NCI-H526 treated with DMSO at 0.1 percent for 48 hours (cell line): Measurements from ENCODE around the gene PER2.

ENCODE experiments used
- DNase-seq: peaks from one replicate; lab custom pipeline; 2025; lab: John Stamatoyannopoulos, UW

The PER2 gene

GRCh38 chr2:238263204-238264071, 25.0 kb downstream of the PER2 start:
- DNase-seq, result peak; percentile 80

GRCh38 chr2:238262496-238263122, 25.8 kb downstream of the PER2 start:
- DNase-seq, result no peak

GRCh38 chr2:238261718-238262375, 26.6 kb downstream of the PER2 start:
- DNase-seq, result no peak

- DNase-seq, result no peak
These were observed 27.5 kb downstream of the PER2 start for GRCh38 chr2:238260883-238261282.

DNA sequence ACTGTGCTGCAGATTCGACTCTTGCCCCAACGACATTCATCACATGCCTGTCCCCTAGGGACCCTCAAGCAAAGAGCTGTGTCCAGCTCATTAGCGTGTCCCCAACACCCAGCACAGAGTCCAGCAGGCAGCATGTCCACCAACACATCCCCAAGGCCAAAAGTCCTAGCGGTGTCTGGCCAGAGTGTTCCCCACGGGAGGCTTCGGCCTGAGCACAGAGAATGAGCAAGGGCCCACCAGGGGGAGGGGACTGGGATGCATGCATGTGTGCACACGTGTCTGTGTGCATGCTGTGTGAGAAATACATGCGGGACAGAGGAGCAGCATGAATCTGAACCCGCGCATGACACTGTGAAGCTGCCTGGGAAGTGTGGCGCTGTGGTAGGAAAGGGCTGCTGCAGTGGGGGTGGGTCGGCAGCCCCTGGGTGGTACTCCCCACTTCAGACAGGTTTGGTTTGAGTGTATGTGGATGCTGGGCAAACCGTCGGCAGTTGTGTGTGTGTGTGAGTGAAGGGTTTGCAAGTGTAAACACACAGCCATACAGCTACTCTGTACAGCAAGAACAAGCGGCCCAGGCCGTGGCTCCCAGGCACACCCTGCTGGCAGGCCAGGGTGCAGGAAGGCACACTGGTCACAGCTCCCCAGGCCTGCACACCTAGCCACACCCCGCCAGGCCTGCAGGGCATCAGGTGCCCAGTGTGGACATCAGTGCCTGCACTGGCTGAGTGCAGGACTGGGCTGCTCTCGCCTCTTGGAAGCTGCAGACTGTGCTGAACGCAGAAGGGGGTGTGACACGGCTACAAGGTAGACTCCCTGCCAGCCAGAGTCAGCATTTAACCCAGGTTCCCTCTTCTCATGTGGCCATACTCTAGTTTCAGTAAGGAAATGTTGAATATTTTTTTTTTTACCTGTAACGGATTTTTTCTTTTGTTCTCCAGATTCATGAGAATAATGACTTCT, 29.1 kb downstream of the PER2 start:
- no peak for DNase-seq

- DNase-seq, result no peak
These were observed 30.4 kb downstream of the PER2 start for GRCh38 chr2:238257786-238258700.

GRCh38 chr2:238256594-238257104, 31.8 kb downstream of the PER2 start:
- peak; percentile 91 for DNase-seq

- no peak for DNase-seq
These were observed 32.3 kb downstream of the PER2 start for GRCh38 chr2:238256111-238256510.

DNA sequence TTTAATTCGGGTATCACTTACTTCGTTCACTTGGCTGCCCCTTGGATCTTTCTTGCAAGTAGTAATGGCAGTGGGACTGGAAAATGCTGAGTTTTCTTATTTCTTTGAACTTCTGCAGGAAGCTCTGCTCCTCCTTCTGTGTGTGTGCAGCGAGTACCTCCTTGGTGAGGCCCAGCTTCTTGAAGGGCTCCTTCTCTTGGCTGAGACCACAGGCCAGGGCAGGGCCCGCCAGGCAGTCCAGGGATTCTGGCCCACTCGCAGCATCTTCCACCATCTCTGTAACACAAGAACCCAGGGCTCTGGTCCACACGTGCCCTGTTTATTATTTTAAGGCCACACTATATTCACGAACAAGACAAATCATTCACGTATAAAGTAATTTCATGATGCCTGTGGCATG, 32.8 kb downstream of the PER2 start:
- no peak for DNase-seq

GRCh38 chr2:238255151-238255551, 33.3 kb downstream of the PER2 start:
- DNase-seq, result no peak

DNA sequence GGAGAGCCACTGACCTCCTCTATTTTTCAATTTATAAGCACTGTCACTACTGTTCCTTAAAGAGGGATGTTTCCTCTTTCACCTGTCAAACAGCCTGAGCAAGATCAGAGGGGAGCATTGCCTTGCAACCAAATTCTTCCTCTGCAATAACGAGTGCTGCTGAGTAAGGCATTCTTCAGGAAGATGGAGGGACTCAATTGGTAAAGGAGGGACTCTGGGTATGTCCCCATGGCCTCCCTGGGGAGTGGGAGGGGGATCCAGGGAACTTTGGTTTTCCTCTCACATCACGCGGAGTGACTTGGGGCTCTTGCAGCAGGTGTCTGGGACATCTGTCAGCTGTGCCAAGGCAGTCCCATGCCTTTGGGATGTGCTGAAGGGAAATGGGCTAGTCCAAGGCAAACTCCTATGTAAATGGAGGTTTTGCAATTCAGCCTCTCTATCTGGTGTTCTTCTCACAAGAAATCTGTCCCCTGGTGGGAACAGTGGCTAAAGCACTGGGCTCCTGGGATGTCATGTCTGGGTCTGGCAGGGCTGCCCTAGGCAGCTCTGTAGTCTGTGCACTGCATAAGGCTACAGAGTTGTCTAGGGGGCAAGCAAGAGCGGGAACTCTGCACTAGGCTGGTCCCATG, 34.2 kb downstream of the PER2 start:
- DNase-seq, result no peak

DNA sequence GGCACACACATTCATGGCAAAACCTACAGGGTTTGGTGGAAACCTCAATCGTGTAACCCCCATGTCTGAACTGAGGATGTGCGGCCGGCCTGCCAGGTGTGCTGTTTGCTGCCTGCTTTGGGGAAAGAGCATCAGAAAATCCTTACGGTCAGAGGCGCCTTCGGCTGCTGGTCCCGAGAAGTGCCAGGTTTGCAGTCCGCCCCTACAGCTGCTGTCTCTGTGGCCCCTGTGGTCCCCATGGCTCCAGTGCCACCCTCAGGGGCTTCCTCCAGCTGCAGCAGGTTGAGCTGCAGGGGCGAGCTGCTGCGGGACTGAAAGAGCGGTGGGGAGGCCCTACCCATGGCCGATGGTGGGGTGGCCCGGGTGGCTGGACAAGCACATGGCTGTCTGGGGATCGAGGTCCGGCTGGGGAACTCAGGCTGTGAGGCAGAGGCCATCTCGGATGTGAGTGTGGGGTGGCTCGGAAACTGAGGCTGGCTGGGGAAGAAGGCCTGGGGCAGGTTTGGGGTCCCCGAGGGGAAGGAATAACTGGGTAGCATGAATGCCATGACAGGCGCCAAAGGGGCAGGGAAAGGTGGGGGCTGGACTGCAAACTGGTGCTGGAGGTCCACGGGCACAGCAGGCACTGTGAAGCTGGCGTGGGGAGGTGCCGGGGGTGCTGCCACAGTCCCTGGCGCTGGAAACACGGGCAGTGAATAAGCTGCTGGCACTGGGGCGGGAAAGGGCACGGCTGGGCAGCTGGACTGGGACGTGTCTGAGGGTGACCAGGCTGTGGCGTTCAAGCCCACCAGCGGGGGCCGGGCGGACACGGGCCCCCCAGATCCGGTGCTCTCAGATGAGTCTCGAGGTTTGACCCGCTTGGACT, 35.4 kb downstream of the PER2 start:
- DNase-seq, result no peak

DNA sequence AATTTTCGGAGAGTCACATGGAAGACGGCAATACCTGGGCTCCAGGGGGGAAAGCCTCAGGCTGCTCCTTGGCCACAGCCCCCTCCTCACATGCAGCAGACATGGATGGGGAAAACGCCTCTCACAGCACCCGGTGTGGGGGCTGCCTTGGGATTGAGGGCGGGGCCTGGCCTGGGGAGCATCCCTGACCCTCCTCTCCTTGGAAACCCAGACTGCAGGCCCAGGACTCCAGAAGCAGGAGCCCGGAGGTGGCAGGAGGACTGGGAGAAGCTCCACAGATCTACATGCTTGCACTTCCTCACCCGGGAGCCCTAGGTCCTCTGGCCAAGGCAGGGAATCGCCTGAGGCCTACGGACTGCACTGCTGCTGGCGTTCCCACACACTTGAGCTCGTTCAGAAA, 36.4 kb downstream of the PER2 start:
- no peak for DNase-seq

GRCh38 chr2:238251331-238251730, 37.1 kb downstream of the PER2 start:
- DNase-seq, result no peak

DNA sequence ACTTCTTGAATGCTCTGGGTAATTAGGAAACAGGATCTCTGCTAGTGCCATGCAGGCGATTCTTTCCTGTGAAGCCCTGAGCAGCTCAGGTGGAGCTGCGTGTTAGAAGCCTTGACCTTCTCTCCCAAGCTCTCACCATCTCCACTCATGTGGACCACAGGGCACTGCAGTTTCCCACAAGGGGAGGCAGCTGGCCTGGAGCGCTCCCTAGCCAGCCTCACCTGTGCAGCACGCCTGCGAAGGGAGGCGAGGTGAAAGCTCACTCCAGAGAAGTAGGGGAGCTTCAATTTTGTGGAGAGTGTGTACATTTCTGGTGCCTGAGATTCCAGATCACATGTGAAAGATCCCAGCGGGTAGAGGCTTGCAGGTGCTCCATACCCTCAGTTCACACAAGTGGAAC, 37.5 kb downstream of the PER2 start:
- no peak for DNase-seq

DNA sequence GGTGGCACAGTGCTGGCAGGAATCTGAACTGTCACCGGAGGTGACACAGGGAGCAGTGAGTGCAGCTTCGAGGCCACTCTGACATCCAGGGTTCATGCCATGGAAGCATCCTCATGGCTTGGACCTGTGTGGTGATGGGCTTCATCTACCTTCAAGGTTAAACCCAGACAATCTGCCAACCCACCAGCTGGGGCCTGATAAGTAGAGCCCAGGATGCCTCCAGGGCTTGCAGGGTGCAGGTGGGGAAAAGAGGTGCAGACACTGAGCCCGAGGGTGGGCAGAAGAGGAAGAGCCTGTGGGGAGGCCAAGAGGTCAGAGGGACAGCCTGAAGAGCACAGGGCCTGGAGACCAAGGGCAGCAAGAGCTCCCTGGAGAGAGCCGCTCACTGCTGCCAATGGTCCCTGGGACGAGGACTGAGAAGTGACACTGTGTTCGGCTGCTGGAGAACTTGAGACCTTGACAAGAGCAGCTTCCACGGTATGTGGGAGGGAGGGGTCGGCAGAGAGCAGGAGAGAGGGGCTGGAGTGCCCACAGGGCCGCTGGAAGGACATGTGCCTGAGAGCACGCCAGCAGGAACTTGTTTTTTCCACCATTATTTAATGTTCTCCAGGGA, 40.5 kb downstream of the PER2 start:
- no peak for DNase-seq

DNA sequence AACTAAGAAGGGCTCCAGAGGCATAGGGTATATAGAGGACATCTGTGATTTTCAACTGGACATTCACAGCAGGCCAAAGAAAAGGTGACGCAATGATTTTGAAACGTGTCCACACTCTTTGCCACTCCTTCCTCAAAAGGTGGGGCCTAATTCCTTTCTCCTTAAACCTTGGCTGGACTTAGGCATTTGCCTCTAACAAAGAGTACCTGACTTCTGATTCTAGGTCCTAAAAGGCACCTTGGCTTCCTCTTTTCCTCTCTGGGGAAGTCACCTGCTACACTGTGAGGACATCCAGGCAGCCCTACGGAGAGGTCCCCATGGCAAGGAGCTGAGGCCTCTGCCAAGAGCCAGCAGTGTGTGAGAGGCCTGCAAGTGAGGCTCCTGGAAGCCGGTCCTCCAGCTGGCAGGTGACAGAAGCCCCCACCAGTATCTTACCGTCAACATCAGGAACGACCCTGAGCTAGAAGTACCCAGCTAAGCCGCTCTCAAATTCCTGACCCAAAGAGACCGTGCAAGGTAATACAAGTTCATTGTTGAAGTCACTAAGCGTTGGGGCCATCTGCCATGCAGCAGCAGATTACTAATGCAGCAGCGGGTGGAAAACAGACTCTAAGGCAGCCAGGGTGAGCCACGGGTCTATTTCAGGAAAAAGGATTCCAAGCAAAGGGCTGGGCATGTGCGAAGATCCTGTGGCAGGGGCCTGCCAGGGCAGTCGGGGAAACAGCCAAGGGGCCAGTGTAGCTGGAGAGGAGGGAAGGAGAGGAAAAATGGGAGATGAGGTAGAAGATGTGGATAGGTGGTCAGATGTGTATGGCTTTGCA, 41.2 kb downstream of the PER2 start:
- DNase-seq, result no peak

- DNase-seq, result peak; percentile 39
These were observed 44.3 kb downstream of the PER2 start for GRCh38 chr2:238244151-238244550.
